GM12864 (cell line): ENCODE measurements around the gene SCN8A.

Source experiments
- DNase-seq: peaks from one replicate; pipeline ENCODE4 v3.0.0-alpha.2; 2011; ENCODE audit warnings: low read depth
- H3K4me3 ChIP-seq: 2 replicates; pipeline ENCODE4 v1.5.1; 2011; ENCODE audit warnings: mild to moderate bottlenecking, low read depth, low read length, control low read depth
- CTCF ChIP-seq: IDR thresholded peaks from 2 replicates; pipeline ENCODE4 v1.5.1; 2011; ENCODE audit warnings: low read depth, mild to moderate bottlenecking, moderate library complexity, low read length, control low read depth, inconsistent platforms; ENCODE audit errors: missing control alignments

SCN8A gene

GRCh38 chr12:51801027-51801426, 210.0 kb downstream of the SCN8A start:
- no peak for DNase-seq
- no peak for TF ChIP-seq CTCF
- no peak overlapping the region for H3K4me3 ChIP-seq

- no peak overlapping the region for H3K4me3 ChIP-seq
- no peak for TF ChIP-seq CTCF
- DNase-seq, result no peak
These were observed 215.9 kb downstream of the SCN8A start for GRCh38 chr12:51806896-51807295.

GRCh38 chr12:51809193-51809592, 218.2 kb downstream of the SCN8A start:
- DNase-seq, result no peak
- TF ChIP-seq CTCF, result no peak
- no peak overlapping the region for H3K4me3 ChIP-seq

- no peak overlapping the region for H3K4me3 ChIP-seq
- TF ChIP-seq CTCF, result no peak
- no peak for DNase-seq
These were observed 220.5 kb downstream of the SCN8A start for GRCh38 chr12:51811203-51812202.

- DNase-seq, result no peak
- TF ChIP-seq CTCF, result no peak
- H3K4me3 ChIP-seq, result no peak overlapping the region
These were observed 221.8 kb downstream of the SCN8A start for GRCh38 chr12:51812871-51813270.

GRCh38 chr12:51813931-51814310, 222.9 kb downstream of the SCN8A start:
- TF ChIP-seq CTCF, result no peak
- DNase-seq, result no peak
- H3K4me3 ChIP-seq, result no peak overlapping the region
